GM10847 (cell line): Measurements from ENCODE around the gene USH1G.

Experiments used
- POLR2A ChIP-seq: IDR thresholded peaks from 2 replicates; pipeline ENCODE4 v1.6.1; 2011; ENCODE audit not compliant: insufficient read length; ENCODE audit errors: extremely low read depth

Gene USH1G

DNA sequence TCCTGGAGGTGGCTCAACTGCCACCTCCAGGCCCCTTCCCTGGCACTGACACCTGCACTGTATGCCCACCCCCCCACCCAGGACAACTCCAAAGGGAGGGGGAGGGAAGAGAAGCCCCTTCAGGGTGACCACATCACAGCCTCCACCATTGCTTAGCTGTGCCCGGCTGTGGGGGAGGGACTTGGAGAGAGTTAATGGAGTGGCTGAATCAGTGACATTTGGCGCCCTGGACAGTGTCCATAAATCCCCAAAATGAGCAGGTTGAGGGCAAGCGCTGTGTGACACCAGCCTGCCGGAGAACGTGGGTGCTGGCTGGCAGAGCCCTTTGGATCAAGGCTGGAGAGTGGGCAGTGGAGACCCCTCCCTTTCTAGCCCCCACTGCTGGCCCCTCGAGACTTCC lies 883 bp downstream of the USH1G start:
- no peak for TF ChIP-seq POLR2A

DNA sequence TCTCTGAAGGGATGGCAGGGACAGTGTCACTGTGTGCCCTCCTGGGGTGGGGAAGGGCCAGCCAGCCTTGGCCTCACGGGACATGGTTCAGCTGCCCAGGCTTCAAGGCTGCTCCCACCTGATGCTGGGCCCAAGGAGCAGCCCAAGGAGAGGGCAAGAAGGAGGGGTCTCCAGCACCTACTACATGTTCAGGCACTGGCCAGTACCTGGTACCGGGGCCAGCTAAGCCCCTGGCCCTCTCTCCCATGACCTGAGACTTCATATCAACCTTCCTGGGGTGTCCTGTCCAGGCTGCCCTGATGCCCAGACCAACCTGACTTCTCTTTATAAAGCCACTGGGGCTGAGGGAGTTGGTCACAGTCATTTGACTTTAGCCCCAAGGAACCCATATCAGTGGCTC lies 1.3 kb downstream of the USH1G start:
- no peak for TF ChIP-seq POLR2A

- TF ChIP-seq POLR2A = no peak
Measured at GRCh38 chr17:74921026-74921681, 1.9 kb downstream of the USH1G start.

GRCh38 chr17:74920642-74921025 lies 2.4 kb downstream of the USH1G start:
- TF ChIP-seq POLR2A = no peak

DNA sequence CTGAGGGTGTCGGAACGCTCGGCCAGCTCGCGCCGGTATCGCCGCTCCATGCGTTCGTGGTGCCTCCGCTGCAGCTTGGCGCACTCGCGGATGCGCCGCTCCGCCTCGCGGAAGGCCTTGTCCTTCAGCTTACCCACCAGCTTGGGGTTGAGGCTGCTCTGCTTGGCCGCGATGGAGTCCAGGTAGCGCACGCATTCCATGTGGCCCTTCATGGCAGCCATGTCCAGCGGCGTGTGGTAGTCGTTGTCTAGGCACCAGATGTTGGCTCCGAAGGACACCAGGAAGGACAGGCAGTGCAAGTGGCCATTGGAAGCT lies 2.8 kb downstream of the USH1G start:
- TF ChIP-seq POLR2A = no peak

GRCh38 chr17:74919440-74920305 lies 3.4 kb downstream of the USH1G start:
- TF ChIP-seq POLR2A = no peak

- TF ChIP-seq POLR2A = no peak
Measured at GRCh38 chr17:74918906-74919305, 4.1 kb downstream of the USH1G start.

GRCh38 chr17:74917430-74917829 lies 5.6 kb downstream of the USH1G start:
- no peak for TF ChIP-seq POLR2A

DNA sequence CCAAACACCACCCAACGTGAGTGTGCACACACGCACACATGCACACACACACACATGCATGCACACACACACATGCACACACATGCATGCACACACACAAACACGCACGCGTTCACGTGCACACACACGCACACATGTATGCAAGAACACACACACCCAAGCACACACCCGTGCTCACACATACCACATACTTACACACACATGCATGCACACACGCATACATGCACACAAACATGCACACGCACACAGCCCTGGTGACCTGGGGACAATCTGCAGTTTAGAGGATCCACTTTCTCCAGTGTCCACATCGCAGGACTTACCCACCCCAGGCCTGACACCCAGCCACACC lies 6.2 kb downstream of the USH1G start:
- TF ChIP-seq POLR2A = no peak

DNA sequence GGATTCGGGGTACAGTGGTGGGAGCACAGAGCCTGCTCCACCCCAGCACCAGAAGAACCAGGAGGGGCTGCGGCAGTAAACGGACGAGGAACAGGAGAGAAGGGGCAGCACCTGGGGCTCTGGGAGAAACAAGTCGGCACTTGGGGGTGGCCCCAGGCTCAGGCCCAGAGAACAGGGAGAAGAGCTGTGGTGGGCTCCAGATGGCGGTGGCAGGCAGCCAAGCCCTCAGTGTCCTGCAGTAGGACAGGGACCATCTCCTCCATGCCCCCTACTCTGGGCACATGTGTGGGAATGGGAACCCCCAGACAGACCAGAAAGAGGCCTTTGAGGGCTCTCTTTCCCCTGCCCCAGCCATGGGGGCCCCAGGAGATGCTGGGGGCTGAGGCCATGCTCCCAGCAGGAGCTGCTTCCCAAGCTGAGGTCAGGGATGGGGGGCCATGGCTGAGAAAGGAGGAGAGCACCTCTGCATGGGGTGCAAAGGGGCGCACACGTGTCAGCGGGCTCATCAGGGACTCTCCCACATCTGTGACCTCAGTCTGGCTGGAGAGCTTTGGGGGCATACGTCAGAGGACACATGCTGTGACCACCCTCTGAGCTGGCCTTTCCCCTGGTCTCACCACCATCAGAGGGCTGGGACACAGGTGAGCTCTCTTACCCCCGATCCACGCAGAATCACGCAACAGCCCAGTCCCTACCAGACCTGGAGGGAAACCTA lies 6.8 kb downstream of the USH1G start:
- no peak for TF ChIP-seq POLR2A

GRCh38 chr17:74907012-74907411 lies 16.0 kb downstream of the USH1G start:
- TF ChIP-seq POLR2A = no peak

DNA sequence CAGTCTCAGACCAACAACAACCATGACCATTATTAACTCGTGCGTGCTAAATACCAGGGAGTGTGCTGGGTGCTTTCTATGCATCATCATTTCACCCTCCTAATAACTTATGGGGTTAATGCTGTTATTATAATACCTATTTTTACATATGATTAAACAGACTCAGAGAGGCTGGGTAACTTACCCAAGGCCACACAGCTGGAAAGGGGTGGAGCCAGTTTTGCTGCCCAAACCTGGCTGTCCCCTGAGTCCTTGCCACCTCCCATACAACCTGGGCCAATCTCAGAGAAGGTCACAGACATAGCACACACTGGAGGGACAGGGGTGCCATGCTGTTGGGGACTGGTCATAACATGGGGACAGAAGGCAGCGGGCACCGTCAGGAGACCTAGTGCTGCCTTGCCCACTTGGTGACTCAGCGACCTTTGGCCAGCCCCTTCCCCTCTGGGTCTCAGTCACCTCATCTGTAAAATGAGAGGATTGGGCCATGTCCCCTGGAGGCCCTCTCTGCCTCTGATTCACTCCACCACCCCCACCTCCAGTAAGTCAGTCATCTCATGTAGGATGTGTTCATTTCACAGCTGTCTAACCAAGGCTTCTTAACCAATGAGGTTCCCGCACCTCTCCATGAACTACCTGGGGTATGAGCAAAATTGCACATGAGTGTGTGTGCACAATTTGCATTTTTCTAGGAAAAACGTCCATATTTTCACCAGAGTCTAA lies 18.2 kb downstream of the USH1G start:
- TF ChIP-seq POLR2A = no peak

DNA sequence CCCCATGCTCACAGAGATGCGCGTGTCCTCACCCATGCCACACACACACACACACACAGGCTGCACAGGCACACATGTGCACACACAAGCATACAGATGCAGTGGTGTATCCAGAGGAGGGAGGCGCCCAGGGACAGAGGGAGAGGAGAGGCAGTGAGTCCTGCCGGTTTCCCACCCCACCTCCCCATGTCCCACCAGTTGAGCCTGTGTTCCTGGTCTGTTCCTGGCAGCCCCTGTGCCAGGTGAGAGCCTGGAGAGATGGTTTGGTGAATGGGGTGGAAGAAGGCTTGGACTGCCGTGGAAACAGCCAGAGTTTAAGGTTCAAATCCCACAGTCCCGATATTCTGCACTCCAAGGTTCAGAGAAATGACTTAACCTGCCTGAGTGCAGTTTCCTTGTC lies 19.4 kb downstream of the USH1G start:
- TF ChIP-seq POLR2A = no peak

- TF ChIP-seq POLR2A = no peak
Measured at GRCh38 chr17:74903034-74903433, 20.0 kb downstream of the USH1G start.

DNA sequence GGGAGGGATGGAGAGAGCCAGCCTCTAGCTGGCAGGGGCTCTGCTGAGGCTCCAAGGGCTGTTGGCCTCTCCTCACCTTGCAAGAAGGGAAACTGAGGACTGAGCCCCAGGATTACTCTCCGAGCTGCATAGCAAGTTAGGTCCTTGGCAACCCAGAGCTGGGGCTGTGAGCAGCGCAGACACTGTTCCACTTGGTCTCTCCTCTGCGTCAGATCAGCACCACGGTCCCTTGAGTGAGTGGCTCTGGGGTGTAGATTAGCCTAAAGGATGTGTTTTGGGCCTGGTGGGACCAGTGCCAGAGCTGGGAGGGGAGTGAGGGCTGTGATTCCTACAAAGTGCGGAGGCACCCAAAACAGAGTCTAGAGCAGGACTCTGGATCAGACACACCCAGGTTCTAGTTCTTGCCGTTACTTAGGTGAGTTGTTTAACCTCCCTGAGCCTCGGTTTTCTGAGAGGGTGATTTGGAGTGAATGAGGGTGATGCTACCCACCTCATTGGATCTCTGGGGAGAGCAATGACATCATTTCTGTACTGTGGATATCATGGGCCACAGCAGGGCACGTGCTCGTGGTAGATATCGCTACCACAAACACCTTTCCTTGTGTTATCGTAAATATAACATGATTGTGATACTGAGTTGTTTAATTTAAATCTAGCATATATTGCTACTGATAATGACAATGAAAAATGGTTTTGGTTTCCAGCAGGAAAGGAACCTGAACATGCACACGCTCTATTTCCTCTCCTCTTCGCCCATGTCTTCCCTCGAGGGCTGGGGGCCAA lies 21.5 kb downstream of the USH1G start:
- no peak for TF ChIP-seq POLR2A
